LoVo (cell line): ENCODE data around the gene ACE2.
A peak's percentile ranks its signal among the peaks of the same experiment; 100 is the strongest.
"Not testable (repeated sequence)": the region's sequence is repeated elsewhere in the genome, so short reads cannot be mapped to it uniquely, and the experiment has no call there.

ENCODE experiments used
- DNase-seq: peaks from one replicate; pipeline ENCODE4 v3.0.0-alpha.2; 2016; ENCODE audit warnings: low spot score

The ACE2 gene

DNA sequence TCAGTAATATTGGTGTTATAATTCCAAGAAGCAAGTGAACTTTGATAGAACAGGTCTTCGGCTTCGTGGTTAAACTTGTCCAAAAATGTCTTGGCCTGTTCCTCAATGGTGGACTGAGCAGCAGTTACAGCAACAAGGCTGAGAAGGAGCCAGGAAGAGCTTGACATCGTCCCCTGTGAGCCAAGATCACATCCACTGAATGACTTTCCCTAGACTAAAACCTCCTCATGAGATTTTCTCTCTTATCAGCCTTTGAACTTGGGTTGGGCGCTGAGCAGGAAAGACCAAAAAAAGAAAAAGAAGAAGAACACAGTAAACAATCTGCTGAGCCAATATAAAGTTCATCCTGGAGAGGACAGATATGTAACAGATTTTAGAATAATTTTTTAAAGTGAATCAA lies at the start of gene ACE2:
TSS of gene ACE2 (minus strand) at position 216 of the 400 bp plus-strand sequence. CDS start at position 167, 49 bp downstream.
- DNase-seq, result no peak

DNA sequence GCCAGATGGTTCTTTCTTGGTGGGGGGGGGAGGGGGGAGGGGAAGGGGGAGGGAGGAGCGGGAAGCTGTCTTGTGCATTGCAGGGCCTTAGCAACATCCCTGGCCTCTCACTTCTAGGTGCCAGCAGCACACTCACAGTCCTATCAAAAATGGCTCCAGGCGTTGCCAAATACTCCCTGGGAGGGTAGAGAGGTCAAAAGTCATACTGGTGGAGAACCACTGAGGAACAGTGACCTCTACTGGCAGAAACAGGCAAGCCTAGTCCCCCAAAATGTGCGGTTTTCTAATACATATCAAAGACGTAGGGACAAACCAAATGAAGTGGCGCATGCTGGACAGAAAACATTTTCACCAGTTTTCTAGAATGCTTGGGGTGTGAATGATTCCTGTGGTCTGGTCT lies 46.8 kb upstream of the ACE2 start:
- DNase-seq, result not testable (repeated sequence)

DNA sequence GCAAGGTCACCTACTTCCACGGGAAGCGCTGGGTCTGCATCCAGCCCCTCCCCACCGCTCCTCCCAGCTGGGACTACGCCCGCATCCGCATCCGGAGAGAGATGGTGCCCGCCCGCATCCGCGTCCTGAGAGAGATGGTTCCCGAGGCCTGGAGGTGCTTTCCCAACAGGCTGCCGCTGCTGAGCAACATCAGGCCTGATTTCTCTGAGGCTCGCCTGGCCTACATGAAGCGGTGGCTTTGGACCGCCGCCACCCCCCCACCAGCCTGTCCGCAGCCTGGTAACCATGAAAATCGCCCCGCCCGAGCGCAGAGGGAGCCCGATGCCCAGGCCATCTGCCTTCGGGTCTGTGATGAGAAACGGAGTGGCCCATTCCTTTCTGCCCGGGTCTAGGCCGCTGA lies 45.8 kb upstream of the ACE2 start:
- no peak for DNase-seq

DNA sequence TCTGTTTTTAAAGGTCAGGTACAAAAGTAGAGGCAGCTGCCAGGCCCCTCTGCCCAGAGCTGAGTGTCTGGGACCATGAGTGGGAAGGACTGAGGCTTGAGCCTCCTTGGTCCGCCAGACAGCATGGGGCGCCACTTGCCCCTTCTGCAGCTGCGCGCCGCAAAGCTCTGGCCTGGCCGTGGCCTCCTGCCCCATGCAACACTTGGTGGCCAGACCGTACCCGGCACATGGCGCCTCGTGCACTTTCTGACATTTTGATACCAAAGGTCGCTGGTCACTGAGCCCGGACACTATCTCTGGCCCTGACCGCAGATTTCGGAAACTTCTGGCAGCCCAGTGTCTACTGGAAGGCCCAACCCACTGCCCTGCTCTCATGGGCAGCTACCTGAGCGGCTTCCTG lies 45.3 kb upstream of the ACE2 start:
- DNase-seq, result no peak

DNA sequence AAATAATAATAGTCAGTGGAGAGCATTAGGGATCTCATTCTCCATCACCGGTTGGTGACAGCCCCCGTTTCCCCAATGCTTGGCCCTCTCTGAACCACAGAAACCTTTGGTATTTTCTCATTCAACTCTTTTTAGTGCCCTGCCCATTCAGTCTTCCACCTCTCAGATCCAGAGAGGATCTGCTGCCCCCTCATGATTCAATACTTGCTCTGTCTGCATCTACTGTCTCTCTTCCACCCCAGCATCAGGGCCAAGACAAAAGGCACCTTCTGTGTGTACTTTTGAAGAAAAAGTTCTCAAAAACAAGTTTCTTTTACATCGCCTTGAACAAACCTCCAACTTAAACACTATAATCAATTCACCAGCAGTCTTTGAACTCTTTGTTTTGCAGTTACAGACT lies 44.5 kb upstream of the ACE2 start:
- DNase-seq, result no peak

DNA sequence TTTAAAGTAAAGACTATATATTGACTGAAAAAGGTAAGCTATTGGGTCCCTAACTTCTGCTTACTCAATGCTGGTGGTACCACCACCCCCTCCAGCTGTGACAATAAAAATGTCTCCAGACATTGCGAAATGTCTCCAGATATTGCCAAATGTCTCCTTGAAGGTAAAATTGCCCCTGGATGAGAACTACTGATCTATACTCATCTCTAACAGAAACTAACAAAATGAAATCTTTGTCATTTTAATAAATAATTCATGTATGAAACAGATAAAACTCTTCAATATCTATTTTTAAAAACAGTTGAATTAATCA lies 43.8 kb upstream of the ACE2 start:
- DNase-seq, result no peak

GRCh38 chrX:15643786-15644559 lies 43.2 kb upstream of the ACE2 start:
- no peak for DNase-seq

- DNase-seq, result no peak
These were observed 30.9 kb upstream of the ACE2 start for GRCh38 chrX:15631637-15632036.

- no peak for DNase-seq
These were observed 22.3 kb upstream of the ACE2 start for GRCh38 chrX:15623054-15623453.

DNA sequence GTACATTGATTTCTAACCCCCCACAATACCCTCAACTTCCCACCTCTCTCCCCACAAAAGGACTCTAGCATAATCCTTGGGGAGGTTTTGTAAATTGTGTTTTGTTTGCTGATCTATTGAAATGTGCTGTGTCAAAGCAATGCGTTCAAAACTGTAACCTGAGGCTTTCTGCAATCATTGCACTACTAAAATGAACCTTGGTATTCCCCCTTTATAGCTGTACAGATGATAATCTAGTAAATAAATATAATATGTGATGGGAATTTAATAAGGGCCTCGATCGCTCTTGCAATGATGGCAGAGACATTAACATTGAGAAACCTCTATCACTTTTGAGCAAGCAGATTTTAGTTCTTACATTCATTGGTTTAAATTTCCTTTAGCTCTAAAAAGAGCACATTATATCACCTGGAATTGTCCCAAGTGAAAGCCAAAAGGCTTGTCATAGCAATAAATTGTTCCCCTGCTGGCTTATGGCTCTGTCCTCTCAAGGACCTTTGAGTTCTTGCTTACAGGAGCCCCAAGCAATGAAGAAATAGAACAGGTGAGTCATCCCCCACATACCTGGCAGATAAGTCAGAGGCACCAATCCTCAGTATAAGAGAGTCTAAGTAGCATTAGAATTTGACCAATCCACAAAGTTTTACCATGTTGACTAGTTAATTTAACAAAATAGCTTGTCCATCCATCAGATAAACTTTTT lies 18.4 kb upstream of the ACE2 start:
- DNase-seq, result peak; percentile 82

GRCh38 chrX:15617111-15617510 lies 16.4 kb upstream of the ACE2 start:
- DNase-seq, result no peak

GRCh38 chrX:15616531-15616930 lies 15.8 kb upstream of the ACE2 start:
- DNase-seq, result no peak

- no peak for DNase-seq
These were observed 6.3 kb upstream of the ACE2 start for GRCh38 chrX:15607067-15607466.

GRCh38 chrX:15606136-15606535 lies 5.4 kb upstream of the ACE2 start:
- peak; percentile 26 for DNase-seq

DNA sequence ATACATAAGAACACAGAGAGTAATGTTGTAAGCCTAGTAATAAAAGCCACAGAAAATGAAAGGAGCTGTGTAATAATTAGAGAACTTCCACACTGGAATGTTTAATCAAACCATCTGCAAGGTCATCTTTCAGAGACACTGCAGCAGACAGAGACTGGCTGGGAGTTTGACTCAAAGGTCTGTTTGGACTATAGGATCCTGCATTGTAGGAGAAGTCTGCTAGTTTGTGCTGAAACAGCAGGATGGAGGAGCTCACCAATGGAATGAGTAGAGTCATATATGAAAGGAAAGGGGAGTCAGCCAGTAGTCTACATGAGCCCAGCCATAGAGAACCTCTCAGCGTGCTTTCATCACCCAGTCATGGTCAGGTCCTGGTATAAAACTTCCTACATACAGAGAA lies 4.5 kb upstream of the ACE2 start:
- no peak for DNase-seq

DNA sequence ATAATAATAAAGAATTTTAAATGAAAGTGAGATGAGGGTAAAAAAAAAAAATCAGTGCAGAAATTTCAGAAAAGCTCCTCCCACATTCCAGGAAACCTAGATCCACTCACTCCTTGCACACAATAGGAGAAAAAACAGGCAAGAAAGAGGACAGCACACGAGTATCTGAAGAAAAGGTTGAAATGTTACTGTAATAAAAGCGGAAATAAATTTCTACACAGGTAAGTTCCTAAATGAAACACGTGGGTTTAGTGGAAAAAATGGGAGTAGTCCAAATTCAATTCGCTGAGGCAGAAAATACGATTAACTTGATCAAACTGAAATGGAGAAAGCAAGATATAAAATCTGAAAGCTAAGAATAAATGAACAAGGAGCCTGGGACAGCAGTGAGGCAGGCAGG lies 2.0 kb upstream of the ACE2 start:
- no peak for DNase-seq

GRCh38 chrX:15601932-15602331 lies 1.2 kb upstream of the ACE2 start:
- no peak for DNase-seq

DNA sequence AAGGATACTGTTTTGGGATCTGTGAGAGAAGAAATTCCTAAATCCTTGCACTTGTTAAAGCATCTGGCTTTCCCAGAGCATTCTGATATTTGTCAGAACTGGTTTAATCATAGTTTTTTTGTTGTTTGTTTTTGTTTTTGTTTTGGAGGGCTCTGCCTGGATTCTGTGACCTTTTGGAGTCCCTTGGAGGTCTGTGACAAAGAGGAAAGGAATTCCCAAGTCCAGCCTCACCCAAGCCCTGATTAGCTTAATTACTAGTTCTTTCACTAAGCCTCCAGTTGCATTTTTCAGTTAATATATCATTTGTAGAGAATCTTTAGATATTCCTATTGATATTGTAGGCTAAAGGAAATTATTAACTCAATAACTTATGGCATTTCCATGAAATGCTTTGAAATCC lies 711 bp downstream of the ACE2 start:
- peak; percentile 26 for DNase-seq

DNA sequence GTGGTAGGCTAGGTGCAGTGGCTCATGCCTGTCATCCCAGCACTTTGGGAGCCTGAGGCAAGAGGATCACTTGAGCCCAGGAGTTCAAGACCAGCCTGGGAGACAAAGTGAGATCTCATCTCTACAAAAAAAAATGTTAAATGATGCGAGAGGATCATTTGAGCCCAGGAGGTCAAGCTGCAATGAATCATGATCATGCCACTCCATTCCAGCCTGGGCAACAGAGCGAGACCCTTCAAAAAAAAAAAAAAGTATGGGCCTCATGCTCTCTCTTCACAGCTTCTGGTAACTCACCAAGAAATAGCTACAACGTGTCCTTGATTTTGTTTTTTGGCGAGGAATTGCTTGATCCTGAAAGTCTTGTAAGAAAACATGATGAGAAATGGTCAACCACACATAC lies 1.3 kb downstream of the ACE2 start:
- DNase-seq, result no peak

DNA sequence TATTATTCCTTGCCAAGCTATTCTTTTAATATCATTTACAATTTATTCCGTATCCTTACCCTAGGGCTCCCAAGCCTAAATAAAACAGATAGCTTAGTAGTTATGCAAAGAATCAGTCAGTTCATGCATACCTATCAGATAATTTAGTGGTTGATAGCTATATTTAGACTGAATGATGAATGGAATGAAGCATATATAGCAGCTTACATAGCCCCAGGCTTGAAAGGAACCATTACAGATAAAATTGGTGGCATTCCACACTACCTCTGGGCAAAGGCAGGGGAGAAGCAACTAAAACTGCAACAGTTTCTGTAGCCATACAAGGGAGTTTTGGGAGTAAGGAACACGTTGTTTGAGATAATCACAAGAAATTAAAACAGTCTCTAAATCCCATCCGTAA lies 2.7 kb downstream of the ACE2 start:
- no peak for DNase-seq

- DNase-seq, result no peak
These were observed 6.4 kb downstream of the ACE2 start for GRCh38 chrX:15594371-15594770.

DNA sequence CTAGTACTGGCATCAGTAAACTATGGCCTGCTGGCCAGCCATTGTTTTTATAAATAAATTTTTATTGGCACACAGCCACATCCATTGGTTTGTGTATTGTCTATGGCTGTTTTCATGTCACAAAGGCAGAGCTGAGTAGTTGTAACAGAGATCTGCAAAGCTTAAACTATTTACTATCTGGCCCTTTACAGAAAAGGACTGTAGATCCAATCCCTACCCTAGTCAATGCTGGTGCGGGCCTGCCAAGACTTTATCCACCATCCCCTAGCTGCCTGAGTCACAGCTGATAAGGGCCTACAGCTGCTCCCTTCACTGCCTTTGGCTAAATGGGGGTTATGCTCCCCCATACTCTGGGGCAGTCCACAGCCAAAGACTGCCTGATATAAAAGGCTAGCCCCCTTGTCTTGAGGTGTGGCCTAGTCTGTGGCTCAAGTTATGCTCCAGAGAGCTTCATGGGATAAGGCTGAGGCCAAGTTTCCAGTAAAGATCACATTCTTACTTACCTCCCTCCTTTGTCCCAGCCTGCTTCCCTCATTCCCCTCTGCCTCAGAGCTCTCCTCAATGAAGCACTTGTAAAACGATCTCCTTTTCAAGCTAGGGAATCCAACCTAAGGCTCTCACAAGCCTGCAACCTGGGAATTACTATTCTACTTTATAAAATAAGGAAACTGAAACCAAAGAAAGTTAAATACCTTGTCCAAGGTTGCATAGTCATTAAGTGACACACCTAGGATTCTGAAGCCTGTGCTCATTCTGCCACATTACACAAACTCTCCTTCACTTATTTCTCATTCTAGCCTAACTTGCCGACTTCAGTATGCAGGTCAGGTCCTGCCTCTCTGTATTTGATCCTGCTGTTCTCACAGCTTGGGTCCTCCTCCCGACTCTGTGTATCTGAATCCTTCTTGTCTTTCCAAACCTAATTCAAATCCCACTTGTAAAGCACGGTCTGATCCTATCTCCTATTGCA lies 20.7 kb downstream of the ACE2 start:
- DNase-seq, result no peak

GRCh38 chrX:15576019-15576418 lies 24.7 kb downstream of the ACE2 start:
- no peak for DNase-seq
